Subcutaneous abdominal adipose tissue (tissue), 5 donors: ENCODE data around the gene ANXA8L1.
A peak's percentile ranks its signal among the peaks of the same experiment; 100 is the strongest.
"Not testable (repeated sequence)": the region's sequence is repeated elsewhere in the genome, so short reads cannot be mapped to it uniquely, and the experiment has no call there.

ENCODE experiments used
- H3K27ac ChIP-seq: one replicate; pipeline ENCODE4 v1.7.0; 2013; ENCODE audit warnings: low read depth, mild to moderate bottlenecking, inconsistent platforms, low read length, moderate library complexity
- H3K27me3 ChIP-seq, 5 donors: one replicate each; pipeline ENCODE4 v1.7.0; 2013; ENCODE audit warnings: low read length in 5 of 5, inconsistent platforms in 1 of 5; ENCODE audit not compliant: control insufficient read depth in 5 of 5, insufficient read depth in 4 of 5
- H3K36me3 ChIP-seq, 5 donors: one replicate each; pipeline ENCODE4 v1.7.0; 2013; ENCODE audit warnings: low read length in 5 of 5; ENCODE audit not compliant: control insufficient read depth in 5 of 5, insufficient read depth in 5 of 5
- H3K4me1 ChIP-seq, 5 donors: one replicate each; pipeline ENCODE4 v1.7.0; 2013; ENCODE audit warnings: low read length in 5 of 5, mild to moderate bottlenecking in 3 of 5, moderate library complexity in 1 of 5; ENCODE audit not compliant: control insufficient read depth in 5 of 5, insufficient read depth in 5 of 5
- H3K4me3 ChIP-seq, 5 donors: one replicate each; pipeline ENCODE4 v1.7.0; 2013; ENCODE audit warnings: low read length in 5 of 5, low read depth in 1 of 5
- H3K9ac ChIP-seq, 5 donors: one replicate each; pipeline ENCODE4 v1.7.0; 2013; ENCODE audit warnings: low read length in 5 of 5, mild to moderate bottlenecking in 4 of 5, moderate library complexity in 3 of 5
- H3K9me3 ChIP-seq, 5 donors: one replicate each; pipeline ENCODE4 v1.7.0; 2013; ENCODE audit warnings: low read length in 5 of 5; ENCODE audit not compliant: control insufficient read depth in 5 of 5
- donor health status: healthy.
- donor health status: healthy.
- donor health status: healthy.
- donor health status: healthy.
- donor health status: healthy.

ANXA8L1 gene

GRCh38 chr10:46396441-46397279 lies 21.1 kb downstream of the ANXA8L1 start:
- H3K36me3 ChIP-seq, H3K9me3 ChIP-seq, H3K4me3 ChIP-seq, H3K27me3 ChIP-seq, H3K4me1 ChIP-seq, H3K27ac ChIP-seq, H3K9ac ChIP-seq: not testable (repeated sequence)

DNA sequence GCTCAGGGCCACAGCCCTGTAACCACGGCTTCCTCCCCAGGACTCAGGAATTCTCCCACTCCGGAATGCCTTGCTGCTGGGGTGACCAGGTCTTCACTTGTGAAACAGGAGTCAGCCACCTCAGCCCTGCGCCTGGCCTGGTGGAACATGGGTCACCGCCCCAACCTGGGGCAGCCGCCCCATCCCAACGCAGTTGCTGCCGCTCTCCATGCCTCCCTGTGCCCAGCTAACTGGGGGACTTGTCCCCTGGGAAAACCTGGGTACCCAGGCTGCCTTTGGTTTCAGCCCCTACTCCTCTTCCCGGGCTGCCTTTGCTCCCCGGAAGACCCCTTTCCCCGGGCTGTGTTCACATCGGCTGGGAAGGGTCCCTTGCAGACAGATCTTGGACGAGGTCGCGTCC lies 22.2 kb downstream of the ANXA8L1 start:
- not testable (repeated sequence) for H3K4me1 ChIP-seq, H3K27ac ChIP-seq, H3K27me3 ChIP-seq, H3K36me3 ChIP-seq, H3K4me3 ChIP-seq, H3K9me3 ChIP-seq, H3K9ac ChIP-seq

DNA sequence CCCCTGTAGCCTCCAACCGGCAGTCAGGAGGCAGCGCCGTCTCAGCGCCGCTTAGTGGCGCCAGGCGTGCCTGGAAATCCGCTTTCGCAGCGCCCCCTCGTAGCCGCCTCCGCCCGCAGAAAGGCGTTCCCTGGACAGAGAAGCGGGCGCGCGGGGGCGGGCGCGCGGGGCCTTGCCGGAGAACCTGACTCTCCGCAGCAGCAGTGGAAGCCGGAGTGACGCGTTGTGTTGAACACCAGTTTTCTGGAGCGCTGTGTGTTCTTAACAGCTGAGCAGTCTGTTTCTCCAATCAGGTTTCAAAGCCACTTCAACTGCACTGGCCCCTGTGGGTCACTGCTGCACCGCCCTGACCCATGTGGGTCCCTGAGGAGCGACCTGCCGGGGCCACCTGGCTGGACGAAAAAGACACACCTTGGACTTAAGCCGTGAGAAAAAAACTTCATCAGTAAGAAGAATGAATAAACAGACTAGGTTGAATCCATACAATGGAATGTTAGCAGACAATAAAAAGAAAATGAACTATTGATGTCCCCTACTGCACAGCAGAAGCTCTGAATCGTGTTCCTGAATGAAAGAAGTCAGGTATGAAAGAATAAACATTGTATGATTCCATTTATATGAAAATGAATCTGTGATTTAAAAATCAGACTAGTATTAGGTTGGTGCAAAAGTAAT lies 22.8 kb downstream of the ANXA8L1 start:
- H3K4me3 ChIP-seq = peak overlapping the region in 4 of 5 donors; percentile 37 to 54 (median 46)
- H3K27ac ChIP-seq, H3K27me3 ChIP-seq, H3K9ac ChIP-seq, H3K36me3 ChIP-seq, H3K4me1 ChIP-seq, H3K9me3 ChIP-seq: not testable (repeated sequence)

DNA sequence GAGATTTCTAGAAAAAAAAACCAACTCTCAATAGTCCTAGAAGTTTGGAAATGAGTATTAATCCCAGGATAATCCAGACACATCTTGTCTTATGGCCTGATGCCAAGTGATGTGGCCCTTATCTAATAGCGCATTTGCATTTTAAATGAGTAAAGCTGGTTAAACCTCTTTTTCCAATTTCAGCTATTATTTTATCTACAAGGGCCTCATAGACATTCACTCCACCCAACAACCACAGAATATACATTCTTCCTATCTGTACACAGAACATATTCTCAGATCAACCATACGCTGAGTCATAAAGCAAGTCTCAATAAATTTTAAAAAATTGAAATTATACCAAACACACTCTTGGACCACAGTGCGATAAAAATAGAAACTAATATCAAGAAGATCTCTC lies 34.0 kb downstream of the ANXA8L1 start:
- H3K27me3 ChIP-seq, H3K4me1 ChIP-seq, H3K9me3 ChIP-seq, H3K36me3 ChIP-seq, H3K4me3 ChIP-seq, H3K9ac ChIP-seq, H3K27ac ChIP-seq: not testable (repeated sequence)

- not testable (repeated sequence) for H3K36me3 ChIP-seq, H3K9me3 ChIP-seq, H3K4me3 ChIP-seq, H3K27ac ChIP-seq, H3K9ac ChIP-seq, H3K27me3 ChIP-seq, H3K4me1 ChIP-seq
These were observed 35.5 kb downstream of the ANXA8L1 start for GRCh38 chr10:46411123-46411522.

DNA sequence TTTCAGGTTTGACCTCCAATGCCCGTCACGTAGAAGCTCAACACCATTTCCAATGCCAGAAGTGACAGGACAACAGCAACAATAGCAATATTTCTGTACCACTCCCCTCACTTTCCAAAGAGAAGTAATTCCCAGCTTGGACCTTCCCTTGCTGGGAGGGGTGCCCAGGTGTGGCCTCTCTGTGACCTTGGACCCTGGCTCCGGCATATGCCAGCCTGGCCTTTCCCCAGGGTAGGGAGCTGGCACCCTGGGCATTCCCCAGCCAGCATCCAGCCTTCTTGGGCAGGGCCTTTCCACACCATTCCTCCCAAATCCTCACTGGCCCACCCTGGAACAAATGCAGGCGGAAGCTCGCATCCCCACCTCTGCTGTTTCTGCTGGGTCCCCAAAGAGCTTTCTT lies 37.1 kb downstream of the ANXA8L1 start:
- not testable (repeated sequence) for H3K36me3 ChIP-seq, H3K9ac ChIP-seq, H3K9me3 ChIP-seq, H3K27me3 ChIP-seq, H3K4me3 ChIP-seq, H3K27ac ChIP-seq, H3K4me1 ChIP-seq

- not testable (repeated sequence) for H3K36me3 ChIP-seq, H3K9me3 ChIP-seq, H3K9ac ChIP-seq, H3K4me3 ChIP-seq, H3K27ac ChIP-seq, H3K27me3 ChIP-seq, H3K4me1 ChIP-seq
These were observed 39.7 kb downstream of the ANXA8L1 start for GRCh38 chr10:46415291-46415690.

- H3K36me3 ChIP-seq, H3K4me3 ChIP-seq, H3K27me3 ChIP-seq, H3K4me1 ChIP-seq, H3K9ac ChIP-seq, H3K9me3 ChIP-seq, H3K27ac ChIP-seq: not testable (repeated sequence)
These were observed 42.7 kb downstream of the ANXA8L1 start for GRCh38 chr10:46418283-46418682.

GRCh38 chr10:46419570-46420379 lies 44.2 kb downstream of the ANXA8L1 start:
- H3K27ac ChIP-seq, H3K36me3 ChIP-seq, H3K4me3 ChIP-seq, H3K9me3 ChIP-seq, H3K4me1 ChIP-seq, H3K27me3 ChIP-seq, H3K9ac ChIP-seq: not testable (repeated sequence)

GRCh38 chr10:46423550-46423949 lies 48.0 kb downstream of the ANXA8L1 start:
- H3K9me3 ChIP-seq = not testable (repeated sequence)

More at GRCh38 chr10:46423550-46423949, 48.0 kb downstream of the ANXA8L1 start:
- not testable (repeated sequence) for H3K27ac ChIP-seq, H3K36me3 ChIP-seq, H3K9ac ChIP-seq, H3K27me3 ChIP-seq, H3K4me3 ChIP-seq, H3K4me1 ChIP-seq
